Upper lobe of right lung (tissue), 1 donor: Measurements from ENCODE around the gene VWA5B1. TPM values are rescaled to one million over a fixed set of nuclear protein-coding genes. Genes with fewer than 3 reads are reported as not detected.

Source experiments
- ATAC-seq: fragments of 200-7000 bp; cut with Tn5 transposase; one replicate; pipeline ENCODE4 v1.9.1; 2020; ENCODE audit warnings: mild to moderate bottlenecking, moderate library complexity
- DNase-seq: peaks from one replicate; pipeline ENCODE4 v3.0.0-alpha.2; 2020
- H3K27ac ChIP-seq: fragments of 200-600 bp; one replicate; pipeline ENCODE4 v1.8.0; 2022
- H3K27me3 ChIP-seq: fragments of 200-600 bp; one replicate; pipeline ENCODE4 v1.8.0; 2022; ENCODE audit warnings: mild to moderate bottlenecking
- H3K36me3 ChIP-seq: fragments of 200-600 bp; one replicate; pipeline ENCODE4 v1.8.0; 2022
- H3K4me1 ChIP-seq: fragments of 200-600 bp; one replicate; pipeline ENCODE4 v1.8.0; 2022
- H3K4me3 ChIP-seq: fragments of 200-600 bp; one replicate; pipeline ENCODE4 v1.8.0; 2022; ENCODE audit warnings: mild to moderate bottlenecking
- H3K9me3 ChIP-seq: fragments of 200-600 bp; one replicate; pipeline ENCODE4 v1.8.0; 2022
- CTCF ChIP-seq: fragments of 200-600 bp; IDR thresholded peaks from one replicate; pipeline ENCODE4 v1.8.0; 2022; ENCODE audit warnings: antibody characterized with exemption
- intact Hi-C: fragments of 100-400 bp; cut with DNase I; formaldehyde crosslinking; loops from one replicate; pipeline ENCODE4 v1.11.0; 2022
- total RNA-seq: library from RNA; stranded (reverse); fragmentation: NEBNext Ultra II Directional; extraction: Animal tissue kit (Norgen Biotek cat#: 25700); gene quantifications from one replicate; pipeline ENCODE4 v1.2.1, GENCODE V29; 2021
- donor health status: DM: no; HTN: yes; CAD: no; lungs with severe emphysema.

Gene VWA5B1
- total RNA-seq, 1 donor from 2014 or later, result 0.09 TPM

- Histone ChIP-seq H3K36me3 (no peaks in the 10 kb centered on the region), H3K27me3 (peaks cover 20% of the 10 kb centered on the region), H3K4me1 (no peaks in the 10 kb centered on the region), H3K4me3 (no peak overlapping the region), H3K27ac (no peak overlapping the region), H3K9me3 (no peaks in the 10 kb centered on the region)
- no peak for ATAC-seq
- DNase-seq, result no peak
- intact Hi-C loops, result no loop called here
- no peak for TF ChIP-seq CTCF
These were observed 66.3 kb downstream of the VWA5B1 start for GRCh38 chr1:20356850-20357459.

- DNase-seq (no peak), ATAC-seq (no peak)
- Histone ChIP-seq H3K27ac (peak overlapping the region; percentile 49), H3K27me3 (peaks cover 26% of the 10 kb centered on the region), H3K4me3 (no peak overlapping the region), H3K4me1 (no peaks in the 10 kb centered on the region), H3K36me3 (no peaks in the 10 kb centered on the region), H3K9me3 (no peaks in the 10 kb centered on the region)
- TF ChIP-seq CTCF, result no peak
- intact Hi-C loops, result no loop called here
These were observed 67.1 kb downstream of the VWA5B1 start for GRCh38 chr1:20357796-20358195.

GRCh38 chr1:20358761-20359263 lies 68.1 kb downstream of the VWA5B1 start:
- H3K27me3 ChIP-seq, result peaks cover 35% of the 10 kb centered on the region
- H3K4me3 ChIP-seq, result no peak overlapping the region
- ATAC-seq (peak; percentile 69), DNase-seq (peak; percentile 75)
- H3K27ac ChIP-seq, result peak overlapping the region; percentile 17
- H3K36me3 ChIP-seq, result no peaks in the 10 kb centered on the region
- intact Hi-C loops, result no loop called here
- H3K9me3 ChIP-seq, result no peaks in the 10 kb centered on the region
- TF ChIP-seq CTCF, result no peak
- no peaks in the 10 kb centered on the region for H3K4me1 ChIP-seq

GRCh38 chr1:20359451-20360330 lies 69.0 kb downstream of the VWA5B1 start:
- H3K9me3 ChIP-seq, result no peaks in the 10 kb centered on the region
- TF ChIP-seq CTCF, result no peak
- H3K27ac ChIP-seq, result peak overlapping the region; percentile 17
- no peak overlapping the region for H3K4me3 ChIP-seq
- DNase-seq, result no peak
- H3K27me3 ChIP-seq, result peaks cover 43% of the 10 kb centered on the region
- no peaks in the 10 kb centered on the region for H3K4me1 ChIP-seq
- H3K36me3 ChIP-seq, result no peaks in the 10 kb centered on the region
- intact Hi-C loops, result no loop called here
- ATAC-seq, result no peak

GRCh38 chr1:20361401-20361800 lies 70.7 kb downstream of the VWA5B1 start:
- Histone ChIP-seq H3K27ac (no peak overlapping the region), H3K4me3 (no peak overlapping the region), H3K4me1 (no peaks in the 10 kb centered on the region), H3K27me3 (peaks cover 58% of the 10 kb centered on the region), H3K9me3 (no peaks in the 10 kb centered on the region), H3K36me3 (no peaks in the 10 kb centered on the region)
- no peak for DNase-seq
- no peak for TF ChIP-seq CTCF
- no peak for ATAC-seq
- intact Hi-C loops, result no loop called here
